ENCODE results near the gene MYRIP.
A peak's percentile ranks its signal among the peaks of the same experiment; 100 is the strongest.
"Not testable (repeated sequence)": the region's sequence is repeated elsewhere in the genome, so short reads cannot be mapped to it uniquely, and the experiment has no call there.

The MYRIP gene

DNA sequence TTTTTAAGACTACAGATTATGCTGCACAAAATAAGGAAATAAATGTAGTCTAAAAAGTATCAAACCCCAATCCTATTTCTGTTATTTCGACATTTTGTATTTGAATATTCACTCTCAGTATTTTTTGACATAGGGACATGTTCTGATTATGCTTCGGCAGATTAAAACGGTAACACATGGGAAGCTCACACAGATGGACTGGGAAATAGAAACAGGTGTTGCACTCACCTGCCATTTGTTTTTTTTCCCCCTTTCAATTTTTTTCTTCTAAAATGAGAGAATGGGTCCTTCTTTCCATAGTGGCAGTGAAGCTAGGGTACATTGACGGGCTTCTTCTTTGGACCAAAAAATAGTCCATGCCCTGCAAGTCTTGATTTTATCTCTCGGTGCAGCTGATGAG lies 163.1 kb downstream of the MYRIP start:
- ATAC-seq, result no peak

- ATAC-seq, result no peak
Measured at GRCh38 chr3:39977058-39977794, 167.8 kb downstream of the MYRIP start.

GRCh38 chr3:39978308-39978707 lies 168.9 kb downstream of the MYRIP start:
- ATAC-seq, result no peak

GRCh38 chr3:39980058-39980457 lies 170.6 kb downstream of the MYRIP start:
- no peak for ATAC-seq

DNA sequence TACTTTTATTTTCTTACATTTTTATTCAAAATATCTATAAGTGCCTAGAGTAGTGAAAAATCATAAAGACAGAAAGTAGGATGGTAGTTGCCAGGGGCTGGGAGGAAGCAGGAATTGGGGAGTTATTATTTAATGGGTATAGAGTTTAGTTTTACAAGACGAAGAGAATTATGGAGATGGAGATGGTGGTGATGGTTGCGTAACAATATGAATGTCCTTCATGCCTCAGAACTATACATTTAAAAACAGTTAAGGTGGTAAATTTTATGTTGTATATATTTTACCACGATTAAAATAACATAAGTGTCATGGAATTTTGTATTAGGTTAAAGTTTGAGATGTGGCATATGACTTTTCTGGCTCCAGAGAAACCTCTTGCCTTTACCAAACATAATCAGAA lies 171.4 kb downstream of the MYRIP start:
- ATAC-seq, result no peak

DNA sequence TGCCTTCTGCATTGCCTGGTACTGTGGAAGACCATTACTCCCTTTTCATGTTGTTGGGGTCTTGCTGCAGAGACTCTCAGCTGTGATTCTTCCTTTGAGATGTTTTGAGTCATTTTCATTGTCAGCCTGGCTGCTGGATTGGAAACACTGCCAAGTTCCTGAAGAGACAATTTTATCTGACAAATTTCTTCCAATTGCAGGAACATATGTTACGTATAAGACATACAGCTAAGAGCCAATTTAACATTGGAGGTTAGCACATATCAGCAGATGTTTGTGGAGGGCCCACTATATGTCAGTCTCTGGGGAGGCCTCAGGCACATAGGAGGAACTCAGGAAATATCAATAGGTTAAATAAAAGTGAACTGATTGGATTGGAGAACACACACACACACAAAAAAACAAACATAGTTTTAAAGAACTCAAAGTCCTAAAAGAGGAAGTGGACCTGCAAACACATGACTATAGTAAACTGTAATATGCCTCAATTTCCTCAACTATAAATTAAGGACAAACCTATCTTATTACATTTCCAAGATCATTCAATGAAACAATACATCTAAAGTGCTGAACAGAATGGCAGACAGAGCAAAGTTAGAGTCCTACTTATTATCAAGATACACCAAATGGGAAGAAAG lies 172.3 kb downstream of the MYRIP start:
- ATAC-seq, result no peak

GRCh38 chr3:39982665-39983357 lies 173.4 kb downstream of the MYRIP start:
- no peak for ATAC-seq

- ATAC-seq, result no peak
Measured at GRCh38 chr3:39989746-39990145, 180.3 kb downstream of the MYRIP start.

GRCh38 chr3:39990532-39990931 lies 181.1 kb downstream of the MYRIP start:
- no peak for ATAC-seq

DNA sequence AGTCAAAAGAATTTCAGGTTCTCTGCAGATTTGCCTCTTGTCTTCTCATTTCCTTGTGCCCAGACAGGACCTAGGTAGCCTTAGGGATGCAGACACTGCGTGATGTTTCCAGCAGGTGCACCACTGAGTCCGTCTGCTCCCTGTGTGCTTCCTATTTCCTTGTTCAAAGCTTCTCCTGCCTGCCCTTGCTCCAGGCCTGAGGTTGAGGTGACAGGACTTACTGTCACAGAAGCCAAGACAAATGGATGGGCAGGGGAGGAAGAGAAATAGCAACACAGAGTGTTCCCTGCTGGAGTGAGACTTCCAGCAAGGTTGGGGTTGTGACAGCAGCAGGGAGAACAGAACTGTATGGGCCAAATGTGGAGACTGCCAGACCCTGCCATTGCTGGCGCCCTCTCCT lies 199.4 kb downstream of the MYRIP start:
- no peak for ATAC-seq

- ATAC-seq, result no peak
Measured at GRCh38 chr3:40009991-40010390, 200.6 kb downstream of the MYRIP start.

DNA sequence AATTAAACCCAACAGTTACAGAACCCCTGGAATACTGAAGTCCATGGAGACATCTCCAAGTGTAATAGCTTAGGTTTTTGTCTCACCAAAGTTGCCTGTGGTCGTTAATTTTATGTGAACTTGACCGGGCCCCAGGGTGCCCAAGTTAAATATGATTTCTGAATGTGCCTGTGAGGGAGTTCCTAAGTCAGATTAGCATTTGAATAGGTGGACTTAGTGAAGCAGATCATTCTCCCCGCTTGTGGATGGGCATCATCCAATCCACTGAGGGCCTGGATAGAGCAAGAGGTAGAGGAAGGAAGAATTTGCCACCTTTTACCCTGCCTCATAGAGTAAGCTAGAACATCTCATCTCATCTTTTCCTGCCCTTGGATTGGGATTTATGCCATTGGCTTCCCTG lies 203.0 kb downstream of the MYRIP start:
- ATAC-seq, result no peak

- ATAC-seq, result no peak
Measured at GRCh38 chr3:40016391-40016790, 207.0 kb downstream of the MYRIP start.

DNA sequence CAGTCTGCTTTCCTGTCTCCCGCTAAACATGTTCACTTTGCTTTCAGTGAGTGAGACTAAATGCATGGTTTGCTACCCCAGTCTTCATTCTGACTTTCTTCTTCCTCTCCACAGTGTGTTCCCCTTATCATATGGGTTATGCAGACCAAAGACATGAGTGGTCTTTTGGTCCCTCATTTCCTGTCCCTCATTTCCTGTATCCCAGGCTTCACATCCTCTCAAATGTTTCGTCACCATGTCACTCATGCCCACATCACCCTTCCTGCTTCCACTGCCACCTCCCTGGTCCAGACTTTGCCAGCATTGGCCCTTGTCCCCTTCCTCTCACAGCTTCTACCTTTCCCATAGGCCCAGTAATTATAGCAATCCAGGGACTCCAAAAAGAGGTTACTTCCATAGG lies 209.0 kb downstream of the MYRIP start:
- ATAC-seq, result no peak

GRCh38 chr3:40019376-40019775 lies 210.0 kb downstream of the MYRIP start:
- ATAC-seq, result no peak

DNA sequence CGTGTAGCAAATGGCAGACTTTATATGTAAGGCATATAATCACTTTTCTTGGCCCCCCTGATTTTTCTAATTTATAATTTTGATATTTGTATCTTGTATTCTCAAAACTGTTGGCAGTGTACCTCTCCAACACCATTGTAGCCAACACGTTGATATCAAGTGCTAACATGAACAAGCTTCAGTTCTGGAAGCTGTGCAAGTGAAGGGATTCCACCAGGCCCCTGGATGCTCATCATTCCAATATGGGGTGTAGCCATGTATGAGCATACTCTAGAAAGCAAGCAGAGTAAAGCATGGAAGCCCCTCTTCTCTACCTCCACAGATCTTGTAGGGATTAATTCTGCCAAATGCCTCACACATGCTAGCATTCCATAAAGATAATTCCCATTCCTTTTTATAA lies 211.3 kb downstream of the MYRIP start:
- ATAC-seq, result no peak

GRCh38 chr3:40021338-40021737 lies 211.9 kb downstream of the MYRIP start:
- ATAC-seq, result no peak

DNA sequence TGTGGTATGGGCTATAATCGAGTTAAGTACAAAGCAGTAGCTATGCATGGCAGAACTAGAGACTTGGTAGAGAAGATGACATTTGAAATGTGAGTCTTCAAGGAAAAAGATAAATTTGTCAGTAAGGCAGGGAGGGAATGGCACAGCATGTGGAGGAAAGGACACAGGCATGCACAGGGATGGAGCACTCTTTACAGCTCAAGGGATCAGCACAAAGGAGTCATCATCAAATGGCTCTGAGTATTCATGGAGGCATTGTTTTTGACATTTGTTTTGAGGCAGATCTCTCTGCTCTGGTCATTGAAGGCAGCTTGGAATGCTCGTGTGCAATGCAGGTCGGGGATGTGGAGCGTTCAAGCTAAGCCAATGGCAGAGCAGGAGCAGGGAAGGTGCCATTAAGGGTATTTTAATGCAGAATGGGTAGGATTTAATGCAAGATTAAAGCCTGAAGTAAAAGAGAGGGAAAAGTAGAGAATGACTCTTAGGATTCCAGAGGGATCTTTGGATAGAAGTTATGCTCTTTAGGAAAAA lies 213.0 kb downstream of the MYRIP start:
- no peak for ATAC-seq

GRCh38 chr3:40024526-40024925 lies 215.1 kb downstream of the MYRIP start:
- no peak for ATAC-seq

DNA sequence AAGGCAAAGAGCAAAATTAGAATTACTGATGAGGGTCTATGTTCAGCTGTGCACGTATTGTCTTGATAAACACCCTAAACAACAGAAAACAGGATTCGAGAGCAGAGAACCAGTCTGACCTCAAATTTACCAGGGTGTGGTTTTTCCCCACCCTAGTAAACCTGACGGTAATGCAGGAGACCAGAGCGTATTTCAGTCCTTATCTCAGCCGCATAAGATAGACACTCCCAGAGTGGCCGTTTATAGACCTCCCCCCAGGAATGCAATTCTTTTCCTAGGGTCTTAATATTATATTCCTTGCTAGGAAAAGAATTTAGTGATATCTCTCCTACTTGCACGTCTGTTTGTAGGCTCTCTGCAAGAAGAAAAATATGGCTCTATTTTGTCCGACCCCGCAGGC lies 216.5 kb downstream of the MYRIP start:
- ATAC-seq, result not testable (repeated sequence)

DNA sequence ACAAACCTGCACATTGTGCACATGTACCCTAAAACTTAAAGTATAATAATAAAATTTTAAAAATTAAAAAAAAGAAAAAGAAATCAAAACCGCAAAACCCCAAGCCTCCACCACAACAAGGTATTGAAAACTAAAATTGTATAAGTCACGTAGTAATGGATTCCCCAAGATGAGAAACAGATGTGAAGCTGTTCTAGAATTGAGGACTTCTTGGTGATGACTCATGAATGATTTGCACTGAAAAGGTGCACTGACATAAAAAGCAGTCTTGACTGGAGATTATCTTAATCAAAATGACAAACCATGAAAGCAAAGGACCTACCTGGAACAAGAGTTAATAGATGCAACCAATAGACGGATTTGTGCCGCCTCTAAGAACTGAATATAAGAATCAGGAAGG lies 225.8 kb downstream of the MYRIP start:
- ATAC-seq, result peak in 1 of 2 donors; percentile 27

GRCh38 chr3:40037582-40037981 lies 228.2 kb downstream of the MYRIP start:
- no peak for ATAC-seq

- no peak for ATAC-seq
Measured at GRCh38 chr3:40042752-40043443, 233.5 kb downstream of the MYRIP start.
